GM12873 (cell line): Measurements from ENCODE around the gene SYT1.

ENCODE experiments used
- CTCF ChIP-seq: IDR thresholded peaks from 2 replicates; pipeline ENCODE4 v1.5.1; 2012; ENCODE audit warnings: low read depth, mild to moderate bottlenecking, moderate library complexity, low read length, control low read depth; ENCODE audit not compliant: insufficient read depth; ENCODE audit errors: missing control alignments

Gene SYT1

GRCh38 chr12:79444089-79444488 is 579.5 kb downstream of the SYT1 start:
- no peak for TF ChIP-seq CTCF

GRCh38 chr12:79448816-79449215 is 584.2 kb downstream of the SYT1 start:
- no peak for TF ChIP-seq CTCF

DNA sequence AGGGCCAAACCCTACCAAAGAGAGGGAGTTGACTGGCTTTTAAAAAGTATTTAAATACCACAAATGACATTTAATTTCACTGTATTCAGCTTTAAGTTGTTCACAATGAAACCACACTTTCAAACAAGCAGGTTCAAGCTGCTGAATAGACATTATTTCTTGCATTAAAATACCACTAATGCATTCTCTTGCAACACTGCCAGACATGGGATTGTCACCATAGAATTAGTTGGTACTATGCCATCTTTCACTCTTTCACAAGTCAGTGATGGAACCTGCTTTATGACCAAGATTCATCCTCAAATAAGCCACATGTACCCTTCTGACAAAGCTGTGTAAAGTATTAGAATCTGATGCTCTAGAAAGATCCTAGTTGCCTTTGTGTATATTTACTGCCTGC is 586.8 kb downstream of the SYT1 start:
- no peak for TF ChIP-seq CTCF

GRCh38 chr12:79451978-79452377 is 587.4 kb downstream of the SYT1 start:
- TF ChIP-seq CTCF: no peak

GRCh38 chr12:79452906-79453305 is 588.3 kb downstream of the SYT1 start:
- TF ChIP-seq CTCF: no peak

- no peak for TF ChIP-seq CTCF
Observed at GRCh38 chr12:79453820-79454219, 589.2 kb downstream of the SYT1 start.

DNA sequence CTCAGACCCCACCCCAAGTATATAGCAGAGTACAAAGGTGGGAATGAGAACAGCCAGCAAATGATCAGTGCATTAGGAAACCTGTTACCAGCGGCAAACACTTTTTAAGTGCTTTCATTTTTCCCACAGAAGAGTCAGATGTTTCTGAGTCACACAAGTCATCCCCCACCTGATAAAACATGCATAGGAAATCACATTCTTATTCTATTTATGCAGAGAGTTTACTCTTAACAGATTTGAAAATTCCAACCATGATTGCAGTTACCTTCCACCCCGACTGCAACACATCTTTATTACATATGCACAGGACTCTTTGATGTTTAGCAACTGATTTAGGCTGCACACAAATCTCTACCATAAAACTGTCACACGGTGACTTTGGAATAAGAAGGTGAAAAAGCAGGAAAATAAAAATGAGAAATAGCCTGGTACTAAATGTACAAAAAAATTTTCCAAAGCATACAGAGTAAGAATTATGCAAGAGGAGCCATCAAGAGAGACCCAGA is 589.8 kb downstream of the SYT1 start:
- no peak for TF ChIP-seq CTCF
